ENCODE results near the gene CLEC11A.

GRCh38 chr19:50759886-50760285, 36.7 kb downstream of the CLEC11A start:
- no peak for TF ChIP-seq EP300 (conservative IDR thresholded peaks at IDR 0.05; ENCODE audit: poor library complexity, severe bottlenecking)
- TF ChIP-seq EZH2 (IDR thresholded peaks at IDR 0.05; ENCODE audit: borderline replicate concordance, insufficient read depth, low read length, poor library complexity, severe bottlenecking) = no peak
- TF ChIP-seq CTCF (IDR thresholded peaks at IDR 0.05; ENCODE audit: poor library complexity, severe bottlenecking) = no peak
- TF ChIP-seq, protein P1, sequence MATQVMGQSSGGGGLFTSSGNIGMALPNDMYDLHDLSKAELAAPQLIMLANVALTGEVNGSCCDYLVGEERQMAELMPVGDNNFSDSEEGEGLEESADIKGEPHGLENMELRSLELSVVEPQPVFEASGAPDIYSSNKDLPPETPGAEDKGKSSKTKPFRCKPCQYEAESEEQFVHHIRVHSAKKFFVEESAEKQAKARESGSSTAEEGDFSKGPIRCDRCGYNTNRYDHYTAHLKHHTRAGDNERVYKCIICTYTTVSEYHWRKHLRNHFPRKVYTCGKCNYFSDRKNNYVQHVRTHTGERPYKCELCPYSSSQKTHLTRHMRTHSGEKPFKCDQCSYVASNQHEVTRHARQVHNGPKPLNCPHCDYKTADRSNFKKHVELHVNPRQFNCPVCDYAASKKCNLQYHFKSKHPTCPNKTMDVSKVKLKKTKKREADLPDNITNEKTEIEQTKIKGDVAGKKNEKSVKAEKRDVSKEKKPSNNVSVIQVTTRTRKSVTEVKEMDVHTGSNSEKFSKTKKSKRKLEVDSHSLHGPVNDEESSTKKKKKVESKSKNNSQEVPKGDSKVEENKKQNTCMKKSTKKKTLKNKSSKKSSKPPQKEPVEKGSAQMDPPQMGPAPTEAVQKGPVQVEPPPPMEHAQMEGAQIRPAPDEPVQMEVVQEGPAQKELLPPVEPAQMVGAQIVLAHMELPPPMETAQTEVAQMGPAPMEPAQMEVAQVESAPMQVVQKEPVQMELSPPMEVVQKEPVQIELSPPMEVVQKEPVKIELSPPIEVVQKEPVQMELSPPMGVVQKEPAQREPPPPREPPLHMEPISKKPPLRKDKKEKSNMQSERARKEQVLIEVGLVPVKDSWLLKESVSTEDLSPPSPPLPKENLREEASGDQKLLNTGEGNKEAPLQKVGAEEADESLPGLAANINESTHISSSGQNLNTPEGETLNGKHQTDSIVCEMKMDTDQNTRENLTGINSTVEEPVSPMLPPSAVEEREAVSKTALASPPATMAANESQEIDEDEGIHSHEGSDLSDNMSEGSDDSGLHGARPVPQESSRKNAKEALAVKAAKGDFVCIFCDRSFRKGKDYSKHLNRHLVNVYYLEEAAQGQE (IDR thresholded peaks at IDR 0.05; ENCODE audit: borderline replicate concordance) = no peak
- no peak for TF ChIP-seq RAD21 (conservative IDR thresholded peaks at IDR 0.05)

All from neural cell (in vitro differentiated cells).